Activated T-cell treated with anti-CD3 and anti-CD28 coated beads, Interleukin-2, amount 50 U/mL, for 24 hours (primary cell): ENCODE results near the gene EIF4G1.

Experiments used
- DNase-seq: peaks from one replicate; pipeline ENCODE4 v3.0.0-alpha.2; 2020
- H3K27ac Mint-ChIP-seq: 2 replicates; pipeline ENCODE4 v1.8.0; 2020; ENCODE audit warnings: mild to moderate bottlenecking, mixed read lengths
- H3K27me3 Mint-ChIP-seq: 2 replicates; pipeline ENCODE4 v1.8.0; 2020; ENCODE audit warnings: mixed read lengths
- H3K36me3 Mint-ChIP-seq: 2 replicates; pipeline ENCODE4 v1.8.0; 2020; ENCODE audit warnings: low read depth, mixed read lengths
- H3K4me1 Mint-ChIP-seq: 2 replicates; pipeline ENCODE4 v1.8.0; 2020; ENCODE audit warnings: low read depth, mixed read lengths
- H3K4me3 Mint-ChIP-seq: 2 replicates; pipeline ENCODE4 v1.8.0; 2020; ENCODE audit warnings: mild to moderate bottlenecking, moderate library complexity, mixed read lengths
- H3K9me3 Mint-ChIP-seq: 2 replicates; pipeline ENCODE4 v1.8.0; 2020; ENCODE audit warnings: mixed read lengths

The EIF4G1 gene

GRCh38 chr3:184358124-184358767 is 43.8 kb downstream of the EIF4G1 start:
- Mint-ChIP-seq H3K4me1 (peaks cover 11% of the 10 kb centered on the region), H3K27ac (no peak overlapping the region), H3K36me3 (peaks cover 18% of the 10 kb centered on the region), H3K27me3 (no peaks in the 10 kb centered on the region), H3K9me3 (no peaks in the 10 kb centered on the region), H3K4me3 (no peak overlapping the region)
- DNase-seq, result no peak

GRCh38 chr3:184358921-184359350 is 44.5 kb downstream of the EIF4G1 start:
- DNase-seq, result no peak
- Mint-ChIP-seq H3K9me3 (no peaks in the 10 kb centered on the region), H3K27ac (no peak overlapping the region), H3K27me3 (no peaks in the 10 kb centered on the region), H3K4me1 (peaks cover 10% of the 10 kb centered on the region), H3K4me3 (no peak overlapping the region), H3K36me3 (peaks cover 24% of the 10 kb centered on the region)

- Mint-ChIP-seq H3K27ac (no peak overlapping the region), H3K4me3 (no peak overlapping the region), H3K9me3 (no peaks in the 10 kb centered on the region), H3K36me3 (peaks cover 31% of the 10 kb centered on the region), H3K27me3 (no peaks in the 10 kb centered on the region), H3K4me1 (peaks cover 12% of the 10 kb centered on the region)
- DNase-seq, result no peak
Observed at GRCh38 chr3:184359610-184360009, 45.2 kb downstream of the EIF4G1 start.

GRCh38 chr3:184360070-184360928 is 45.9 kb downstream of the EIF4G1 start:
- H3K27ac Mint-ChIP-seq, result peak overlapping the region; percentile 73
- H3K4me1 Mint-ChIP-seq, result peaks cover 19% of the 10 kb centered on the region
- DNase-seq, result no peak
- no peaks in the 10 kb centered on the region for H3K27me3 Mint-ChIP-seq
- H3K4me3 Mint-ChIP-seq, result peak overlapping the region; percentile 84
- peaks cover 35% of the 10 kb centered on the region for H3K36me3 Mint-ChIP-seq
- H3K9me3 Mint-ChIP-seq, result no peaks in the 10 kb centered on the region

- DNase-seq, result no peak
- H3K4me3 Mint-ChIP-seq, result peak overlapping the region; percentile 84
- peaks cover 23% of the 10 kb centered on the region for H3K4me1 Mint-ChIP-seq
- no peaks in the 10 kb centered on the region for H3K9me3 Mint-ChIP-seq
- H3K27ac Mint-ChIP-seq, result peak overlapping the region; percentile 73
- no peaks in the 10 kb centered on the region for H3K27me3 Mint-ChIP-seq
- H3K36me3 Mint-ChIP-seq, result peaks cover 37% of the 10 kb centered on the region
Observed at GRCh38 chr3:184360929-184361531, 46.6 kb downstream of the EIF4G1 start.

- Mint-ChIP-seq H3K27ac (peak within 1 kb of the TSS; percentile 94), H3K9me3 (no peaks in the 10 kb centered on the region), H3K4me3 (peak within 1 kb of the TSS; percentile 98), H3K36me3 (peaks cover 42% of the 10 kb centered on the region), H3K27me3 (no peaks in the 10 kb centered on the region), H3K4me1 (peaks cover 25% of the 10 kb centered on the region)
- no peak for DNase-seq
Observed at GRCh38 chr3:184361532-184361931, 47.1 kb downstream of the EIF4G1 start, which contains the start of the genes CLCN2 and POLR2H. Gene CLCN2 (minus strand): TSS chr3:184361605. CDS start chr3:184361479, 126 bp downstream. Gene POLR2H (plus strand): TSS chr3:184361710. CDS start chr3:184363493, 1,783 bp downstream.

GRCh38 chr3:184361932-184362667 is 47.7 kb downstream of the EIF4G1 start:
- Mint-ChIP-seq H3K4me1 (peaks cover 31% of the 10 kb centered on the region), H3K4me3 (peak overlapping the region; percentile 98), H3K27ac (peak overlapping the region; percentile 94), H3K9me3 (no peaks in the 10 kb centered on the region), H3K36me3 (peaks cover 42% of the 10 kb centered on the region), H3K27me3 (no peaks in the 10 kb centered on the region)
- peak; percentile 81 for DNase-seq

GRCh38 chr3:184362668-184363546 is 48.5 kb downstream of the EIF4G1 start:
- Mint-ChIP-seq H3K9me3 (no peaks in the 10 kb centered on the region), H3K4me3 (peak overlapping the region; percentile 98), H3K4me1 (peaks cover 34% of the 10 kb centered on the region), H3K36me3 (peaks cover 51% of the 10 kb centered on the region), H3K27me3 (no peaks in the 10 kb centered on the region), H3K27ac (peak overlapping the region; percentile 99)
- peak; percentile 94 for DNase-seq

- peaks cover 78% of the 10 kb centered on the region for H3K36me3 Mint-ChIP-seq
- H3K9me3 Mint-ChIP-seq, result no peaks in the 10 kb centered on the region
- H3K4me3 Mint-ChIP-seq, result peak overlapping the region; percentile 15
- H3K27me3 Mint-ChIP-seq, result no peaks in the 10 kb centered on the region
- H3K4me1 Mint-ChIP-seq, result peaks cover 37% of the 10 kb centered on the region
- peak overlapping the region; percentile 30 for H3K27ac Mint-ChIP-seq
- DNase-seq, result no peak
Observed at GRCh38 chr3:184366619-184367289, 52.3 kb downstream of the EIF4G1 start.

- Mint-ChIP-seq H3K4me1 (peaks cover 38% of the 10 kb centered on the region), H3K4me3 (no peak overlapping the region), H3K27me3 (no peaks in the 10 kb centered on the region), H3K36me3 (peaks cover 73% of the 10 kb centered on the region), H3K9me3 (no peaks in the 10 kb centered on the region), H3K27ac (peak overlapping the region; percentile 37)
- no peak for DNase-seq
Observed at GRCh38 chr3:184368116-184368515, 53.7 kb downstream of the EIF4G1 start.

GRCh38 chr3:184368586-184369183 is 54.3 kb downstream of the EIF4G1 start:
- H3K36me3 Mint-ChIP-seq, result peaks cover 67% of the 10 kb centered on the region
- H3K27ac Mint-ChIP-seq, result peak overlapping the region; percentile 42
- no peak for DNase-seq

GRCh38 chr3:184371570-184372018 is 57.2 kb downstream of the EIF4G1 start:
- H3K36me3 Mint-ChIP-seq, result peaks cover 41% of the 10 kb centered on the region
- H3K9me3 Mint-ChIP-seq, result no peaks in the 10 kb centered on the region
- H3K27me3 Mint-ChIP-seq, result peaks cover 7% of the 10 kb centered on the region
- H3K4me3 Mint-ChIP-seq, result no peak overlapping the region
- H3K4me1 Mint-ChIP-seq, result peaks cover 21% of the 10 kb centered on the region
- H3K27ac Mint-ChIP-seq, result peak overlapping the region; percentile 20
- peak; percentile 63 for DNase-seq

More at GRCh38 chr3:184368586-184369183, 54.3 kb downstream of the EIF4G1 start:
- Mint-ChIP-seq H3K4me3 (no peak overlapping the region), H3K4me1 (peaks cover 38% of the 10 kb centered on the region), H3K27me3 (no peaks in the 10 kb centered on the region), H3K9me3 (no peaks in the 10 kb centered on the region)
